ENCODE measurements around the gene NRGN.

GRCh38 chr11:124769806-124770774, 30.3 kb downstream of the NRGN start:
- TF ChIP-seq POLR2A (IDR thresholded peaks at IDR 0.05) (no peak), CTCF (IDR thresholded peaks at IDR 0.05) (no peak), POLR2AphosphoS5 (IDR thresholded peaks at IDR 0.05) (no peak), EP300 (IDR thresholded peaks at IDR 0.05) (no peak)

Measured in stomach (tissue), 4 donors.